Lower lobe of right lung (tissue), 2 donors: Measurements from ENCODE around the gene STPG3. TPM values are rescaled to one million over a fixed set of nuclear protein-coding genes. Genes with fewer than 3 reads are reported as not detected.
A peak's percentile ranks its signal among the peaks of the same experiment; 100 is the strongest.

Experiments
- ATAC-seq, 2 donors: fragments of 200-7000 bp; cut with Tn5 transposase; one replicate each; pipeline ENCODE4 v1.9.1; 2020 to 2022; ENCODE audit warnings: mild to moderate bottlenecking in 2 of 2, moderate library complexity in 2 of 2
- DNase-seq: peaks from one replicate; pipeline ENCODE4 v3.0.0-alpha.2; 2020
- H3K27ac ChIP-seq: fragments of 200-600 bp; one replicate; pipeline ENCODE4 v1.8.0; 2022
- H3K27me3 ChIP-seq: fragments of 200-600 bp; one replicate; pipeline ENCODE4 v1.8.0; 2022; ENCODE audit warnings: low read depth
- H3K36me3 ChIP-seq: fragments of 200-600 bp; one replicate; pipeline ENCODE4 v1.8.0; 2022; ENCODE audit warnings: mild to moderate bottlenecking
- H3K4me1 ChIP-seq: fragments of 200-600 bp; one replicate; pipeline ENCODE4 v1.8.0; 2022
- H3K4me3 ChIP-seq: fragments of 200-600 bp; one replicate; pipeline ENCODE4 v1.8.0; 2022; ENCODE audit warnings: mild to moderate bottlenecking
- H3K9me3 ChIP-seq: fragments of 200-600 bp; one replicate; pipeline ENCODE4 v1.8.0; 2022
- CTCF ChIP-seq: fragments of 200-600 bp; IDR thresholded peaks from one replicate; pipeline ENCODE4 v1.8.0; 2022; ENCODE audit warnings: antibody characterized with exemption, mild to moderate bottlenecking
- intact Hi-C: fragments of 100-400 bp; cut with DNase I; formaldehyde crosslinking; loops from one replicate; pipeline ENCODE4 v1.11.0; 2022
- long read RNA-seq: library from polyadenylated mRNA; unstranded; transcript quantifications from one replicate; pipeline ENCODE4 v2.0.0, GENCODE V29; 2021
- total RNA-seq: library from RNA; stranded (reverse); fragmentation: NEBNext Ultra II Directional; extraction: Animal tissue kit (Norgen Biotek cat#: 25700); gene quantifications from one replicate; pipeline ENCODE4 v1.2.1, GENCODE V29; 2021
- donor health status: DM: no; HTN: yes; CAD: no; lungs with severe emphysema.

STPG3 gene
- 0.38 TPM for total RNA-seq
- long read RNA-seq: 0 reads

GRCh38 chr9:137251194-137251461 lies at the start of gene STPG3:
STPG3 (plus strand) TSS chr9:137251286; CDS start chr9:137251287, 1 bp downstream.
- no peak for ATAC-seq
- DNase-seq: no peak
- Histone ChIP-seq H3K36me3 (no peaks in the 10 kb centered on the region), H3K4me1 (peaks cover 18% of the 10 kb centered on the region), H3K4me3 (no peak within 1 kb of the TSS), H3K27me3 (no peaks in the 10 kb centered on the region), H3K27ac (no peak within 1 kb of the TSS), H3K9me3 (no peaks in the 10 kb centered on the region)
- no peak for TF ChIP-seq CTCF
- intact Hi-C loops: no loop called here

GRCh38 chr9:137202966-137203365 lies 48.1 kb upstream of the STPG3 start:
- Histone ChIP-seq H3K4me3 (no peak overlapping the region), H3K4me1 (peaks cover 54% of the 10 kb centered on the region), H3K36me3 (no peaks in the 10 kb centered on the region), H3K27me3 (no peaks in the 10 kb centered on the region), H3K27ac (no peak overlapping the region), H3K9me3 (no peaks in the 10 kb centered on the region)
- ATAC-seq (no peak), DNase-seq (no peak)
- intact Hi-C loops: no loop called here
- no peak for TF ChIP-seq CTCF

GRCh38 chr9:137204731-137205125 lies 46.4 kb upstream of the STPG3 start:
- peaks cover 36% of the 10 kb centered on the region for H3K4me1 ChIP-seq
- no peaks in the 10 kb centered on the region for H3K27me3 ChIP-seq
- peak overlapping the region; percentile 95 for H3K27ac ChIP-seq
- ATAC-seq (no peak), DNase-seq (no peak)
- intact Hi-C loops: no loop called here
- H3K36me3 ChIP-seq: peaks cover 8% of the 10 kb centered on the region
- H3K4me3 ChIP-seq: peak overlapping the region; percentile 100
- no peak for TF ChIP-seq CTCF
- H3K9me3 ChIP-seq: no peaks in the 10 kb centered on the region

- DNase-seq (peak; percentile 94), ATAC-seq (peak; percentile 76 to 83)
- no peaks in the 10 kb centered on the region for H3K27me3 ChIP-seq
- peaks cover 8% of the 10 kb centered on the region for H3K36me3 ChIP-seq
- H3K4me1 ChIP-seq: peaks cover 35% of the 10 kb centered on the region
- intact Hi-C loops: no loop called here
- no peaks in the 10 kb centered on the region for H3K9me3 ChIP-seq
- TF ChIP-seq CTCF: no peak
- H3K4me3 ChIP-seq: peak within 1 kb of the TSS; percentile 100
- H3K27ac ChIP-seq: peak within 1 kb of the TSS; percentile 95
Observed at GRCh38 chr9:137205126-137206069, 45.7 kb upstream of the STPG3 start, which contains the start of the genes NDOR1 and TMEM203. NDOR1 (plus strand) TSS chr9:137205700; CDS start chr9:137205778, 78 bp downstream. TMEM203 (minus strand) TSS chr9:137205648; CDS start chr9:137205414, 234 bp downstream.

GRCh38 chr9:137206602-137207001 lies 44.5 kb upstream of the STPG3 start:
- Histone ChIP-seq H3K36me3 (peaks cover 8% of the 10 kb centered on the region), H3K4me1 (peaks cover 31% of the 10 kb centered on the region), H3K9me3 (no peaks in the 10 kb centered on the region), H3K27me3 (no peaks in the 10 kb centered on the region), H3K4me3 (peak overlapping the region; percentile 100), H3K27ac (no peak overlapping the region)
- intact Hi-C loops: no loop called here
- no peak for ATAC-seq
- TF ChIP-seq CTCF: no peak
- DNase-seq: no peak
